H9 (cell line): ENCODE measurements around the gene SLC35A3. TPM values are rescaled to one million over a fixed set of nuclear protein-coding genes. Genes with fewer than 3 reads are reported as not detected.
A peak's percentile ranks its signal among the peaks of the same experiment; 100 is the strongest.

ENCODE experiments used
- DNase-seq: peaks from one replicate; pipeline ENCODE4 v3.0.0-alpha.2; 2017
- H2AFZ ChIP-seq: one replicate; pipeline ENCODE4 v1.6.1; 2013; ENCODE audit warnings: mild to moderate bottlenecking, low read length, control low read depth, moderate library complexity
- H2AK5ac ChIP-seq: 2 replicates; pipeline ENCODE4 v1.6.1; 2013; ENCODE audit warnings: low read length, control low read depth, mixed read lengths; ENCODE audit not compliant: insufficient read length
- H2BK120ac ChIP-seq: one replicate; pipeline ENCODE4 v1.6.1; 2013; ENCODE audit warnings: low read depth, mild to moderate bottlenecking, low read length, control low read depth, inconsistent platforms; ENCODE audit not compliant: poor library complexity, severe bottlenecking
- H2BK12ac ChIP-seq: 2 replicates; pipeline ENCODE4 v1.6.1; 2013; ENCODE audit warnings: low read length, control low read depth, mixed read lengths, low read depth; ENCODE audit not compliant: insufficient read length
- H2BK15ac ChIP-seq: 2 replicates; pipeline ENCODE4 v1.6.1; 2013; ENCODE audit warnings: low read depth, low read length, control low read depth
- H2BK20ac ChIP-seq: one replicate; pipeline ENCODE4 v1.6.1; 2013; ENCODE audit warnings: low read depth, mild to moderate bottlenecking, low read length, control low read depth, inconsistent platforms; ENCODE audit not compliant: poor library complexity, severe bottlenecking
- H2BK5ac ChIP-seq: 2 replicates; pipeline ENCODE4 v1.6.1; 2013; ENCODE audit warnings: low read length, control low read depth, mixed read lengths; ENCODE audit not compliant: insufficient read length
- H3K14ac ChIP-seq: 2 replicates; pipeline ENCODE4 v1.6.1; 2013; ENCODE audit warnings: low read length, control low read depth; ENCODE audit not compliant: insufficient read depth
- H3K18ac ChIP-seq: 2 replicates; pipeline ENCODE4 v1.6.1; 2013; ENCODE audit warnings: low read depth, mild to moderate bottlenecking, mixed read lengths, low read length, control low read depth; ENCODE audit not compliant: insufficient read length
- H3K23ac ChIP-seq: 2 replicates; pipeline ENCODE4 v1.6.1; 2013; ENCODE audit warnings: low read length, control low read depth, mixed read lengths, low read depth; ENCODE audit not compliant: insufficient read length
- H3K23me2 ChIP-seq: 2 replicates; pipeline ENCODE4 v1.6.1; 2013; ENCODE audit warnings: low read depth, mild to moderate bottlenecking, mixed read lengths, low read length, control low read depth; ENCODE audit not compliant: insufficient read length, poor library complexity, severe bottlenecking
- H3K27ac ChIP-seq: 2 replicates; pipeline ENCODE4 v1.5.1; 2013; ENCODE audit warnings: low read length, control low read depth, mixed read lengths, low read depth; ENCODE audit not compliant: insufficient read length
- H3K27me3 ChIP-seq: 2 replicates; pipeline ENCODE4 v1.6.1; 2013; ENCODE audit warnings: low read length, control low read depth, inconsistent platforms; ENCODE audit not compliant: insufficient read depth
- H3K4ac ChIP-seq: 2 replicates; pipeline ENCODE4 v1.6.1; 2013; ENCODE audit warnings: low read depth, mild to moderate bottlenecking, control low read depth, inconsistent platforms, low read length, moderate library complexity
- H3K4me1 ChIP-seq: 2 replicates; pipeline ENCODE4 v1.6.1; 2013; ENCODE audit warnings: low read length, control low read depth, inconsistent platforms; ENCODE audit not compliant: insufficient read depth
- H3K4me2 ChIP-seq: 2 replicates; pipeline ENCODE4 v1.6.1; 2013; ENCODE audit warnings: low read length, control low read depth, mixed read lengths; ENCODE audit not compliant: insufficient read length, insufficient read depth
- H3K56ac ChIP-seq: 2 replicates; pipeline ENCODE4 v1.6.1; 2013; ENCODE audit warnings: low read depth, mild to moderate bottlenecking, mixed read lengths, low read length, control low read depth; ENCODE audit not compliant: insufficient read length
- H3K79me1 ChIP-seq: 2 replicates; pipeline ENCODE4 v1.6.1; 2013; ENCODE audit warnings: low read depth, mild to moderate bottlenecking, moderate library complexity, low read length, control low read depth, inconsistent platforms; ENCODE audit not compliant: insufficient read depth, poor library complexity, severe bottlenecking
- H3K79me2 ChIP-seq: 2 replicates; pipeline ENCODE4 v1.6.1; 2013; ENCODE audit warnings: low read length, control low read depth, inconsistent platforms; ENCODE audit not compliant: insufficient read depth
- H3K9ac ChIP-seq: 2 replicates; pipeline ENCODE4 v1.6.1; 2013; ENCODE audit warnings: low read length, control low read depth, mixed read lengths; ENCODE audit not compliant: insufficient read length; ENCODE audit errors: extremely low read depth
- H3K9me3 ChIP-seq: one replicate; pipeline ENCODE4 v1.6.1; 2013; ENCODE audit warnings: low read depth, low read length, inconsistent platforms; ENCODE audit not compliant: control insufficient read depth
- H3T11ph ChIP-seq: one replicate; pipeline ENCODE4 v1.6.1; 2013; ENCODE audit warnings: mild to moderate bottlenecking, low read length, control low read depth, inconsistent platforms
- H4K20me1 ChIP-seq: one replicate; pipeline ENCODE4 v1.6.1; 2013; ENCODE audit not compliant: control insufficient read depth, insufficient read length, insufficient read depth
- H4K5ac ChIP-seq: 2 replicates; pipeline ENCODE4 v1.6.1; 2013; ENCODE audit warnings: low read depth, mild to moderate bottlenecking, mixed read lengths, low read length, control low read depth; ENCODE audit not compliant: insufficient read length
- H4K8ac ChIP-seq: replicated peaks from 2 replicates; pipeline ENCODE4 v1.6.1; 2013; ENCODE audit warnings: low read length, control low read depth, mixed read lengths, low read depth; ENCODE audit not compliant: insufficient read length
- H4K91ac ChIP-seq: 2 replicates; pipeline ENCODE4 v1.6.1; 2013; ENCODE audit warnings: low read depth, mild to moderate bottlenecking, moderate library complexity, mixed read lengths, low read length, control low read depth; ENCODE audit not compliant: insufficient read length
- H3K27ac Mint-ChIP-seq, 3 experiments: 2 replicates in 2 of 3; 3 replicates in 1 of 3; pipeline ENCODE4 v1.8.0; 2020 to 2021; ENCODE audit warnings: mixed read lengths in 3 of 3, mild to moderate bottlenecking in 1 of 3, moderate library complexity in 1 of 3
- H3K27me3 Mint-ChIP-seq: 2 replicates; pipeline ENCODE4 v1.8.0; 2021; ENCODE audit warnings: low read depth, mild to moderate bottlenecking, moderate library complexity, mixed read lengths
- H3K36me3 Mint-ChIP-seq, 3 experiments: 2 replicates in 2 of 3; 3 replicates in 1 of 3; pipeline ENCODE4 v1.8.0; 2020 to 2021; ENCODE audit warnings: low read depth in 3 of 3, mixed read lengths in 3 of 3; ENCODE audit not compliant: insufficient read depth in 1 of 3
- H3K4me1 Mint-ChIP-seq, 2 experiments: 2 replicates each; pipeline ENCODE4 v1.8.0; 2020; ENCODE audit warnings: mixed read lengths in 2 of 2
- H3K4me3 Mint-ChIP-seq, 2 experiments: 2 replicates in 1 of 2; 3 replicates in 1 of 2; pipeline ENCODE4 v1.8.0; 2020 to 2021; ENCODE audit warnings: mild to moderate bottlenecking in 2 of 2, mixed read lengths in 2 of 2, moderate library complexity in 1 of 2
- H3K9me3 Mint-ChIP-seq, 2 experiments: 2 replicates in 1 of 2; 3 replicates in 1 of 2; pipeline ENCODE4 v1.8.0; 2020; ENCODE audit warnings: mild to moderate bottlenecking in 2 of 2, mixed read lengths in 2 of 2, moderate library complexity in 1 of 2
- CTCF ChIP-seq: fragments of 200-600 bp; sonication (generic); conservative IDR thresholded peaks from 3 replicates; pipeline ENCODE4 v1.8.0; 2021; ENCODE audit warnings: antibody characterized with exemption, mild to moderate bottlenecking
- WGBS: extraction: QIAGEN DNeasy Blood & Tissue Kit; methylation state at CpG from one replicate; pipeline ENCODE4 v1.1.7; 2013; ENCODE audit warnings: missing lambda C conversion rate, low lambda C conversion rate, mixed read lengths; ENCODE audit not compliant: insufficient read length; ENCODE audit errors: extremely low coverage; 5-methylcytosine and 5-hydroxymethylcytosine counted together
- total RNA-seq: library from RNA; stranded (reverse); gene quantifications from 2 replicates; pipeline ENCODE4 v1.2.1, GENCODE V29; 2021

SLC35A3 gene
- total RNA-seq, 1 experiment from 2014 or later: 15.1 TPM

GRCh38 chr1:99993468-99993845 is 23.7 kb downstream of the SLC35A3 start:
- Histone ChIP-seq H3K79me1 (no peaks in the 10 kb centered on the region), H2BK12ac (no peak overlapping the region), H3K18ac (no peak overlapping the region), H4K5ac (no peak overlapping the region), H2BK15ac (no peak overlapping the region), H3K56ac (no peak overlapping the region), H4K8ac (no peak overlapping the region), H3K27ac (no peak overlapping the region), H2AFZ (no peak overlapping the region), H3K4me1 (no peaks in the 10 kb centered on the region), H4K91ac (no peak overlapping the region), H2BK5ac (no peak overlapping the region), H3K14ac (no peak overlapping the region), H3K9ac (no peak overlapping the region), H2BK120ac (no peak overlapping the region), H2AK5ac (no peak overlapping the region), H3K27me3 (no peaks in the 10 kb centered on the region), H2BK20ac (no peak overlapping the region), H3K4me2 (no peak overlapping the region), H3K79me2 (no peaks in the 10 kb centered on the region), H4K20me1 (no peaks in the 10 kb centered on the region), H3K9me3 (no peaks in the 10 kb centered on the region), H3T11ph (no peak overlapping the region), H3K4ac (no peak overlapping the region), H3K23ac (no peak overlapping the region), H3K23me2 (no peaks in the 10 kb centered on the region)
- no CpG with 5 or more reads among the region's 5 CpGs for WGBS
- H3K36me3 Mint-ChIP-seq: peaks cover 22 to 39% (median 36%) of the 10 kb centered on the region in 3 experiments
- peak overlapping the region; percentile 44 to 70 (median 54); a peak in 3 of 7 replicates for H3K27ac Mint-ChIP-seq
- H3K27me3 Mint-ChIP-seq: no peaks in the 10 kb centered on the region
- H3K4me1 Mint-ChIP-seq: peaks cover 7 to 8% of the 10 kb centered on the region in 2 experiments; a peak in 3 of 4 replicates
- no peak overlapping the region for H3K4me3 Mint-ChIP-seq
- H3K9me3 Mint-ChIP-seq: peaks cover 13 to 17% of the 10 kb centered on the region in 2 experiments; a peak in 4 of 5 replicates
- no peak for TF ChIP-seq CTCF
- DNase-seq: no peak
